ENCODE measurements around the gene PI4KB. TPM values are rescaled to one million over a fixed set of nuclear protein-coding genes. Genes with fewer than 3 reads are reported as not detected.
"Not testable (repeated sequence)": the region's sequence is repeated elsewhere in the genome, so short reads cannot be mapped to it uniquely, and the experiment has no call there.

PI4KB gene
- total RNA-seq, 1 donor from 2014 or later: 52.0 TPM

DNA sequence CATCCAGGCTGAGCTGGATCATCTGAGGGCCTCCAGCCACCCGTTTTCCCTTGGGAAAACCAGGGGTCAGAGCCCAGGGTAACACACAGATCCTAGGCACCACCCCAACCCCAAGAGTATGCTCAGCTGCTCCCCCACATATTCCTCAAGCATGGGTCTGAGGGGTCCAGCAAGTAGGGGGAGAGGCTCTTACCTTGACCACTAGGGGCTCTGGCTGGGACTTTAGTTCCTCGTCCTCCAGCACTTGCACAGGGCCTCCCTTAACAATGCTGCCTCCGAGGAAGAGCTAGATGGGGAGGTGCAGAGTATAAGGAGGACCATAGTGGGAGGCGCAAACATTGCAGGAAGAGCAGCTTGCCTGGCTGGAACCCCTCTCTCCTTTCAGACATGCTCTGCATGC, 37.8 kb upstream of the PI4KB start:
- Mint-ChIP-seq H3K4me1 (no peaks in the 10 kb centered on the region), H3K4me3 (no peak overlapping the region), H3K36me3 (ENCODE audit: low read depth) (peaks cover 30% of the 10 kb centered on the region), H3K9me3 (peaks cover 19% of the 10 kb centered on the region), H3K27me3 (ENCODE audit: low read depth) (no peaks in the 10 kb centered on the region), H3K27ac (ENCODE audit: unreplicated experiment) (peak overlapping the region; percentile 53)
- TF ChIP-seq, protein P1, sequence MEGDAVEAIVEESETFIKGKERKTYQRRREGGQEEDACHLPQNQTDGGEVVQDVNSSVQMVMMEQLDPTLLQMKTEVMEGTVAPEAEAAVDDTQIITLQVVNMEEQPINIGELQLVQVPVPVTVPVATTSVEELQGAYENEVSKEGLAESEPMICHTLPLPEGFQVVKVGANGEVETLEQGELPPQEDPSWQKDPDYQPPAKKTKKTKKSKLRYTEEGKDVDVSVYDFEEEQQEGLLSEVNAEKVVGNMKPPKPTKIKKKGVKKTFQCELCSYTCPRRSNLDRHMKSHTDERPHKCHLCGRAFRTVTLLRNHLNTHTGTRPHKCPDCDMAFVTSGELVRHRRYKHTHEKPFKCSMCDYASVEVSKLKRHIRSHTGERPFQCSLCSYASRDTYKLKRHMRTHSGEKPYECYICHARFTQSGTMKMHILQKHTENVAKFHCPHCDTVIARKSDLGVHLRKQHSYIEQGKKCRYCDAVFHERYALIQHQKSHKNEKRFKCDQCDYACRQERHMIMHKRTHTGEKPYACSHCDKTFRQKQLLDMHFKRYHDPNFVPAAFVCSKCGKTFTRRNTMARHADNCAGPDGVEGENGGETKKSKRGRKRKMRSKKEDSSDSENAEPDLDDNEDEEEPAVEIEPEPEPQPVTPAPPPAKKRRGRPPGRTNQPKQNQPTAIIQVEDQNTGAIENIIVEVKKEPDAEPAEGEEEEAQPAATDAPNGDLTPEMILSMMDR (conservative IDR thresholded peaks at IDR 0.05): no peak
- no peak for DNase-seq (ENCODE audit: low read depth, low spot score)

DNA sequence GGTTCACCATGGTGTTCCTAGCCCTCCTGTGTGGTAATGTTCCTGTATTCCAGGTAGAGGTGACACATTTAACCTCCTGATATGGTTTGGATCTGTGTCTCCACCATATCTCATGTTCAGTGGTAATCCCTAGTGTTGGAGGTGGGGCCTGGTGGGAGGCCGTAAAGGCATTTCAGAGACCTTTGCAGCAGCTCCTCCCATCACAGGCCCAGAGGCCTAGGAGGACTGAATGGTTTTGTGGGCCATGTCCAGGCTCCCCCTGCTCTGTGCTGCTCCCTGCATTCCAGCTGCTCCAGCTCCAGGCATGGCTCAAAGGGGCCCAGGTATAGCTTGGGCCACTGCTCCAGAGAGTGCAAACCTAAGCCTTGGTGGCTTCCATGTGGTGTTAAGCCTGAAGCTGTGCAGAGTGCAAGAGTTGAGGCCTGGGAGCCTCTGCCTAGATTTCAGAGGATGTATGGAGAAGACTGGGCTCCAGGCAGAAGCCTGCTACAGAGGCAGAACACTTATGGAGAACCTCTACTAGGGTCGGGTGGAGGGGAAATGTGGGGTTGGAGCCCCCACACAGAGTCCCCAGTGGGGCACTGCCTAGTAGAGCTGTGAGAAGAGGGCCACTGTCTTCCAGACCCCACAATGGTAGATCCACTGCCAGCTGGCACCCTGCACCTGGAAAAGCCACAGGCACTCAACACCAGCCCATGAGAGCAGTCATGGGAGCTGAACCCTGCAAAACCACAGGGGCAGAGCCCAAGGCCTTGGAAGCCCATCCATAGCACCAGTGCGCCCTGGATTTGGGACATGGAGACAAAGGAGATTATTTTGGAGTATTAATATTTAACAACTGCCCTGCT, 35.3 kb upstream of the PI4KB start:
- TF ChIP-seq, protein P1 (conservative IDR thresholded peaks at IDR 0.05): no peak
- Mint-ChIP-seq H3K27ac (ENCODE audit: unreplicated experiment) (no peak overlapping the region), H3K4me3 (no peak overlapping the region), H3K27me3 (ENCODE audit: low read depth) (no peaks in the 10 kb centered on the region), H3K9me3 (peaks cover 19% of the 10 kb centered on the region), H3K36me3 (ENCODE audit: low read depth) (peaks cover 30% of the 10 kb centered on the region), H3K4me1 (no peaks in the 10 kb centered on the region)
- DNase-seq (ENCODE audit: low read depth, low spot score): no peak

DNA sequence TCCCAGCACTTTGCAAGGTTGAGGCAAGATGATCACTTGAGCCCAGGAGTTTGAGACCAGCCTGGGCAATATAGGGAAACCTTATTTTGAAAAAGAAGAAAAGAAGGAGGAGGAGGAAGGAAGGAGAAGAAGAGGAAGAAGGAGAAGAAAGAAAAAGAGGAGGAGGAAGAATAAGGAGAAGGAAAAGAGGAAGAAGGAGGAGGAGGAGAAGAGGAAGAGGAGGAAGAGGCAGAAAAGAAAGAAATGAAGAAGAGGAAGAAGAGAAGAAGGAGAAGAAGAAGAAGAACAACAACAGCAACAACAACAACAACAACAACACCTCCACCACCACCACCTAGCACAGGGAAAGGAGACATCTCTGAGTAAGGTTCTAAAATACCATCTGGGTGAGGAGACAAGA, 34.7 kb upstream of the PI4KB start:
- TF ChIP-seq, protein P1 (conservative IDR thresholded peaks at IDR 0.05): no peak
- no peaks in the 10 kb centered on the region for H3K27me3 Mint-ChIP-seq (ENCODE audit: low read depth)
- no peak overlapping the region for H3K27ac Mint-ChIP-seq (ENCODE audit: unreplicated experiment)
- no peaks in the 10 kb centered on the region for H3K4me1 Mint-ChIP-seq
- peaks cover 19% of the 10 kb centered on the region for H3K9me3 Mint-ChIP-seq
- peaks cover 30% of the 10 kb centered on the region for H3K36me3 Mint-ChIP-seq (ENCODE audit: low read depth)
- no peak for DNase-seq (ENCODE audit: low read depth, low spot score)
- no peak overlapping the region for H3K4me3 Mint-ChIP-seq

DNA sequence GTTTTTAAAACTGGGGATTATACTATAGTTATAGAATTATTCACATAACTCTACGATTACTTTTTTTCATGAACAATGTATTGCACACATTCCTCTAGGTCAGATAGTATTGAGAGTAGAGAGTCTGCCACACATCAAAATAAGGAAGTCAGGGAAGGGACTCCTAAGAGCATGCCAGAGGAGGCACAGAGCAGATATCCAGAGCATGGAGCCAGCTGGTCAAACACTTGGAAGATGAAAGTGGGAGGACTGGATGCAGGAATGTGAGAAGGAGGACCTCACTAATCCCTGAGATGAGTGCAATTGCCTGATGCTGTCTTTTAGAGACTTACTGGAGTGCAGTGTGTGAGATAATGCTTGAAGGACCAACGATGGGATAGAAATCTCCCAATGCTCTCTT, 29.5 kb upstream of the PI4KB start:
- H3K27ac Mint-ChIP-seq (ENCODE audit: unreplicated experiment): no peak overlapping the region
- H3K4me1 Mint-ChIP-seq: no peaks in the 10 kb centered on the region
- no peak for DNase-seq (ENCODE audit: low read depth, low spot score)
- H3K27me3 Mint-ChIP-seq (ENCODE audit: low read depth): no peaks in the 10 kb centered on the region
- H3K4me3 Mint-ChIP-seq: no peak overlapping the region
- H3K9me3 Mint-ChIP-seq: peaks cover 12% of the 10 kb centered on the region
- peaks cover 11% of the 10 kb centered on the region for H3K36me3 Mint-ChIP-seq (ENCODE audit: low read depth)
- TF ChIP-seq, protein P1 (conservative IDR thresholded peaks at IDR 0.05): no peak

DNA sequence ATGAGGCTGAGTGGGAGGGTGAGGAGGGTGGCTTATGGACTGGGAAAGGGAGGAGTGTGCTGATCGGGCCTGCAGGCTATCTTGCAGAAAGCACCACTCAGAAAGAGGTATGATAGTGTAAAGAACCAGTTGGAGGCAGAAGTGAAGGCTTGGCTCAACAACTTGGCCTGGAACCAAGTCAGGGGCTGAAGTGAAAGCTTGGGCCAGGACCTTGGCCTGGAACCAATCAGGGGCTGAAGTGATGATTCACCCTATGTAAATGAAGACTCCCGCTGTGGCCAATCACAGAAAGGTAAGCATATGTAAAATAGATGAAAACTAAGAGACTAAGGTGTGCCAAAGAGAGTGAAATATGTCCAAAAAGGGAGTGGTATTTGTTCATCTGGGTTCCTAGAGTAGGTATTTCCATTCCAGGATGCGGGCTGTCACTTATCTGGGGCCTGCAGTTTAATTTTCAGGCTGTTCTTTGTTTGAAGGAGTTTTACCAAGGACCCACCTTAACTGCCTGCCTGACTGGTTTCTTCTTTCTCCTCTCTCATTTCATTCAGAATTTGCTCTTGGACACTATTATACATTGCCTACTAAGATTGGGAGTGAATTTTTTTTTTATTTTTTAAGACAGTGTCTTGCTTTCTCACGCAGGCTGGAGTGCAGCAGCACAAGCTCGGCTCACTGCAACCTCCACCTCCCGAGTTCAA, 25.0 kb upstream of the PI4KB start:
- H3K9me3 Mint-ChIP-seq: peaks cover 7% of the 10 kb centered on the region
- H3K27me3 Mint-ChIP-seq (ENCODE audit: low read depth): no peaks in the 10 kb centered on the region
- TF ChIP-seq, protein P1 (conservative IDR thresholded peaks at IDR 0.05): no peak
- H3K4me3 Mint-ChIP-seq: no peak overlapping the region
- H3K36me3 Mint-ChIP-seq (ENCODE audit: low read depth): peaks cover 7% of the 10 kb centered on the region
- no peak for DNase-seq (ENCODE audit: low read depth, low spot score)
- H3K27ac Mint-ChIP-seq (ENCODE audit: unreplicated experiment): no peak overlapping the region
- peaks cover 13% of the 10 kb centered on the region for H3K4me1 Mint-ChIP-seq

DNA sequence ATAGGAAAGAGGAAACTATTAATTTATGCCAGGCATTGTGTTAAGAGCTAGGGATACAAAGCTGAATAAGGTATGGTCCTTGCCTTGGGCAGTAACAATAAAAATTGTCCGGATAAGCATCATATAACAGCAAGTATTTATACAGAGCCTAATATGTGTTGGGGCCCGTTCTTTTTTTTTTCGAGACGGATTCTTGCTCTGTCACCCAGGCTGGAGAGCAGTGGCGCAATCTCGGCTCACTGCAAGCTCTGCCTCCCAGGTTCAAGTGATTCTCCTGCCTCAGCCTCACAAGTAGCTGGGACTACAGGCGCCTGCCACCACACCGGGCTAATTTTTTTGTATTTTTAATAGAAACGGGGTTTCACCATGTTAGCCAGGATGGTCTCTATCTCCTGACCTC, 23.1 kb upstream of the PI4KB start:
- not testable (repeated sequence) for H3K27me3 Mint-ChIP-seq (ENCODE audit: low read depth); H3K4me3 Mint-ChIP-seq; H3K9me3 Mint-ChIP-seq; H3K27ac Mint-ChIP-seq (ENCODE audit: unreplicated experiment); DNase-seq (ENCODE audit: low read depth, low spot score)
- Mint-ChIP-seq H3K36me3 (ENCODE audit: low read depth) (peaks cover 12% of the 10 kb centered on the region), H3K4me1 (peaks cover 28% of the 10 kb centered on the region)

Data from neural crest cell (in vitro differentiated cells).